HuH-7.5 (cell line): Measurements from ENCODE around the gene BCR.

Experiments used
- DNase-seq: peaks from one replicate; pipeline ENCODE4 v3.0.0; 2011; ENCODE audit warnings: low spot score

Gene BCR

GRCh38 chr22:23245799-23246136, 65.5 kb downstream of the BCR start:
- DNase-seq: no peak

- peak; percentile 48 for DNase-seq
These were observed 66.9 kb downstream of the BCR start for GRCh38 chr22:23246982-23247766.

- DNase-seq: peak; percentile 57
These were observed 68.3 kb downstream of the BCR start for GRCh38 chr22:23248583-23248982.

GRCh38 chr22:23250056-23250784, 69.9 kb downstream of the BCR start:
- DNase-seq: no peak

GRCh38 chr22:23250785-23251363, 70.6 kb downstream of the BCR start:
- no peak for DNase-seq

GRCh38 chr22:23251445-23252093, 71.3 kb downstream of the BCR start:
- no peak for DNase-seq

- DNase-seq: no peak
These were observed 73.3 kb downstream of the BCR start for GRCh38 chr22:23253475-23254055.

GRCh38 chr22:23255506-23256170, 75.3 kb downstream of the BCR start:
- no peak for DNase-seq

- DNase-seq: no peak
These were observed 76.0 kb downstream of the BCR start for GRCh38 chr22:23256171-23256932.

GRCh38 chr22:23256986-23257888, 76.9 kb downstream of the BCR start:
- DNase-seq: peak; percentile 58

GRCh38 chr22:23257889-23258825, 77.8 kb downstream of the BCR start:
- no peak for DNase-seq

GRCh38 chr22:23258826-23259170, 78.5 kb downstream of the BCR start:
- no peak for DNase-seq

- DNase-seq: no peak
These were observed 79.8 kb downstream of the BCR start for GRCh38 chr22:23259916-23260644.

- no peak for DNase-seq
These were observed 80.6 kb downstream of the BCR start for GRCh38 chr22:23260645-23261581.

- no peak for DNase-seq
These were observed 81.7 kb downstream of the BCR start for GRCh38 chr22:23261900-23262450.

GRCh38 chr22:23262518-23263332, 82.4 kb downstream of the BCR start:
- no peak for DNase-seq
